Activated naive CD4-positive, alpha-beta T cell treated with anti-CD3 and anti-CD28 coated beads for 36 hours (primary cell): Measurements from ENCODE around the gene ASB14. TPM values are rescaled to one million over a fixed set of nuclear protein-coding genes. Genes with fewer than 3 reads are reported as not detected.

ENCODE experiments used
- CTCF ChIA-PET: fragments of 350-600 bp; sonication (Branson Sonifier 250); formaldehyde crosslinking; loops from one replicate; lab custom pipeline; 2021; ENCODE audit warnings: antibody characterized with exemption; lab: Charles Lee
- DNase-seq: peaks from one replicate; pipeline ENCODE4 v3.0.0-alpha.2; 2020
- H3K27ac Mint-ChIP-seq: one replicate; pipeline ENCODE4 v1.8.0; 2021; ENCODE audit warnings: mild to moderate bottlenecking, mixed read lengths
- H3K27me3 Mint-ChIP-seq: one replicate; pipeline ENCODE4 v1.8.0; 2021; ENCODE audit warnings: low read depth, mixed read lengths
- H3K36me3 Mint-ChIP-seq: one replicate; pipeline ENCODE4 v1.8.0; 2021; ENCODE audit warnings: low read depth, mixed read lengths
- H3K4me1 Mint-ChIP-seq: one replicate; pipeline ENCODE4 v1.8.0; 2021; ENCODE audit warnings: low read depth, mixed read lengths
- H3K4me3 Mint-ChIP-seq: one replicate; pipeline ENCODE4 v1.8.0; 2021; ENCODE audit warnings: mild to moderate bottlenecking, moderate library complexity, mixed read lengths
- H3K9me3 Mint-ChIP-seq: one replicate; pipeline ENCODE4 v1.8.0; 2021; ENCODE audit warnings: mixed read lengths
- intact Hi-C: fragments of 100-400 bp; cut with micrococcal nuclease; formaldehyde crosslinking; loops from one replicate; pipeline ENCODE4 v1.15.1; 2023
- total RNA-seq, 2 experiments: library from RNA; stranded (reverse); gene quantifications; one replicate each; pipeline ENCODE4 v1.2.3, GENCODE V29; 2021

ASB14 gene
- total RNA-seq, 2 experiments from 2014 or later, result not detected

DNA sequence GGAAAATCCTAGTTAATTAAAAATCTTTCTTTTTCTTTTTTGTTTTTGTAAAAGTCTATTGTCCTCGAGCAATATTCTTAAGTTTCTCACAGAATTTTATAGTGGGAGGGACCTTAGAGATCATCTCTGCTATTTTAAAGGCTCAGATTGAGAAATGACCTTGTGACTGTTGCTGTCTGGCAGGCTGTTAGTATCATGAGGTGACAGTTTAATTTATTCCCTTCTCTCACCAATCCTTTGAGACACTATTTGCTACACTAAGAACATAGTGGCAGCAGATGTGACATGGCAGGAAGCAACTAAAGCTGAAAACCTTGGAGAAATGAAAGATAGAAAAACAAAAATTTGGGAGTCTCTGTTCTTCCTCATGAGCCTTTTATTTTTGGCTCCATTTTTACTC lies 40.1 kb downstream of the ASB14 start:
- CTCF ChIA-PET, result interaction anchor here (0.6 kb wide), 1 partner anchor 592 kb away, joined by 3 read pairs; no protein-coding TSS in a partner anchor
- H3K9me3 Mint-ChIP-seq, result no peaks in the 10 kb centered on the region
- DNase-seq, result no peak
- peaks cover 11% of the 10 kb centered on the region for H3K36me3 Mint-ChIP-seq
- H3K4me3 Mint-ChIP-seq, result no peak overlapping the region
- intact Hi-C loops, result no loop called here
- no peaks in the 10 kb centered on the region for H3K27me3 Mint-ChIP-seq
- no peak overlapping the region for H3K27ac Mint-ChIP-seq
- no peaks in the 10 kb centered on the region for H3K4me1 Mint-ChIP-seq

DNA sequence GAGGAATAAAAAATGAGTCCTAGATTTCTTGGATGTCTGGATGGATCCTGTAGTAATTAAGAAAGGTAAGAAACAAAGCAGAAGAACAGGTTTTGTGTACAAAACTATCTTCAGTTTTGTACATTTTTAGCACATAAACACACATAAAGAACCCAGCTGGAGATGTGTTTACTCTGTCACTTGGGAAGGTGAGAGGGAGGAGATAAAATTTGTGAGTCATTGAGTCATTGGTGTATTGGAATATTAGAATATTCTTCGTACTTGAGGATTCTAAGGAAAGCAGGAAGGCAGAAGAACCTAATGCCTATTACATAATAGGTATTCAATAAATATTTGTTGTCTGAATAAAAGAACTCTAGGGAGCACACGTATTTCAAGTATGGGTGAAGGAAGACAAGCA lies 47.5 kb downstream of the ASB14 start:
- H3K27ac Mint-ChIP-seq, result no peak overlapping the region
- CTCF ChIA-PET, result interaction anchor here (1.0 kb wide), 1 partner anchor 17 kb away, joined by 4 read pairs; no protein-coding TSS in a partner anchor
- H3K4me3 Mint-ChIP-seq, result no peak overlapping the region
- H3K36me3 Mint-ChIP-seq, result peaks cover 16% of the 10 kb centered on the region
- intact Hi-C loops, result no loop called here
- no peaks in the 10 kb centered on the region for H3K9me3 Mint-ChIP-seq
- H3K4me1 Mint-ChIP-seq, result no peaks in the 10 kb centered on the region
- no peaks in the 10 kb centered on the region for H3K27me3 Mint-ChIP-seq
- DNase-seq, result no peak

DNA sequence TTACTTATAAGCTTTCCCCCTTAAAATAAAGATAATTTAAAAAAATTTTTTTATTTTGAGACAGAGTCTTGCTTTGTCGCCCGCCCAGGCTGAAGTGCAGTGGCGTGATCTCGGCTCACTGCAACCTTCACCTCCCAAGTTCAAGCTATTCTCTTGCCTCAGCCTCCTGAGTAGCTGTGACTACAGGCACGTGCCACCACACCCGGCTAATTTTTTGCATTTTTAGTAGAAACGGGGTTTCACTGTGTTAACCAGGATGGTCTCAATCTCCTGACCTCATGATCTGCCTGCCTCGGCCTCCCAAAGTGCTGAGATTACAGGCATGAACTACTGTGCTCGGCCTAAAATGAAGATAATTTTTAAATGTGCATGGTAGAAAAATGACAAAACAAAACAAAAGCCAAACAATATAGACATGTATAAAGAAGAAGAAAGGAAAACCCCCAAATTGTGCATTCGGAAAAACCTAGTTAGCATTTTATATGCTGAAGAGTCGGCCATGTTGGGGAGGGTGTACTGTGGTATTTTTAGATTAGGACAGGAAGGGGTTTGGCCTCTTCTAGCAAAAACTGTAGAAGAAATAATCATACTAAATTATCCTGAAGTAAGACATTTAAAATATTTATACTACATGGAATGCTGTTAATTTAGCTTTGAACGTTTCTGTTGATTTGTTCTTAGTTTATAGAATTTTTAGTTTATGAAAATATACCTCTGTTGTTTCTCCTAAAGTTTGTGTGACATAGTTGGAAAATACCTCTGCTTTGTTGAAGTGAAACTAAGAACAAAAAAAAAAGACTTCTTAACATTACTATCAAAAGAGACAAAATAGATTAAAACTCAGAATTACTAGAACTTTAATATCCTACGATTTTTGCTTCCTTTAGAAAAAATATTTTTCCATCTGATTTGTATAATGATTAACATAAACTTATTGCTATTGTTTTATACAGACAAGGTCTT lies 57.6 kb downstream of the ASB14 start:
- peaks cover 15% of the 10 kb centered on the region for H3K36me3 Mint-ChIP-seq
- H3K9me3 Mint-ChIP-seq, result no peaks in the 10 kb centered on the region
- no peak for DNase-seq
- intact Hi-C loops, result no loop called here
- H3K4me3 Mint-ChIP-seq, result no peak overlapping the region
- no peak overlapping the region for H3K27ac Mint-ChIP-seq
- peaks cover 14% of the 10 kb centered on the region for H3K4me1 Mint-ChIP-seq
- H3K27me3 Mint-ChIP-seq, result no peaks in the 10 kb centered on the region
- CTCF ChIA-PET, result interaction anchor here (0.9 kb wide), 1 partner anchor 47 kb away, joined by 3 read pairs; no protein-coding TSS in a partner anchor

DNA sequence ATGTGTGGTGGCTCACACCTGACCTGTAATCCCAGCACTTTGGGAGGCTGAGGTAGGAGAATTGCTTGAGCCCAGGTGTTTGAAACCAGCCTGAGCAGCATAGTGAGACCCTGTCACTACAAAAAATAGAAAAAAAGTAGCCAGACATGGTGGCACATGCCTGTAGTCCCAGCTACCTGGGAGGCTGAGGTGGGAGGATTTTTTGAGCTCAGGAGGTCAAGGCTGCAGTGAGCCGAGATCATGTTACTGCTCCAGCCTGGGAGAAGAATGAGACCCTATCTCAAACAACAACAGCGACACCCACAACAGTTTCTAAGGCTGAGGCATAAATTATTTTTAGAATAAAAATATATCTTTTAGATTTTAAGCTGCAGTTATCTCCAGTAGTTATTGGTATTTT lies 58.7 kb downstream of the ASB14 start:
- CTCF ChIA-PET, result no interaction called here
- no peak for DNase-seq
- H3K4me1 Mint-ChIP-seq, result peaks cover 24% of the 10 kb centered on the region
- H3K36me3 Mint-ChIP-seq, result peaks cover 8% of the 10 kb centered on the region
- intact Hi-C loops, result no loop called here
- no peaks in the 10 kb centered on the region for H3K27me3 Mint-ChIP-seq
- no peak overlapping the region for H3K27ac Mint-ChIP-seq
- H3K9me3 Mint-ChIP-seq, result no peaks in the 10 kb centered on the region
- no peak overlapping the region for H3K4me3 Mint-ChIP-seq

DNA sequence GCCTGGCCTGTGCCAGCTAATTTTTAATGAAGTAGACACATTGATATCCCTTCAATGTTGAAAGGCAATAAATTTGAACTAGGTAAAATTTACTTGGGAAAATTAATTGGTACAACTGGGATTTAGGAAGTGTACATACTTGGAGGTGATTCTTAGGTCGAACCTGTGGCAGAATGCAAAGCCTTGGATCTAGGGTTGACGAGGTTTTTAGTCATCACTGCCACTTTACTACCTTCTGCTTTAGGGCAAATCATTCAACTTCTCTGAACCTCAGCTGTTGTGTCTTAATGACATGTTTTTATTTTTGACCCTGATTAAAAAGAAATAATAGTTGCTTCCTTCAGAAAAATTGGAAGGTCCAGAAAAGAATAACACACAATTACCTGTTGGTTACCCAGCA lies 62.5 kb downstream of the ASB14 start:
- CTCF ChIA-PET, result no interaction called here
- no peak for DNase-seq
- Mint-ChIP-seq H3K9me3 (no peaks in the 10 kb centered on the region), H3K4me3 (no peak overlapping the region), H3K27me3 (no peaks in the 10 kb centered on the region), H3K4me1 (peaks cover 31% of the 10 kb centered on the region), H3K36me3 (no peaks in the 10 kb centered on the region), H3K27ac (no peak overlapping the region)
- intact Hi-C loops, result no loop called here

DNA sequence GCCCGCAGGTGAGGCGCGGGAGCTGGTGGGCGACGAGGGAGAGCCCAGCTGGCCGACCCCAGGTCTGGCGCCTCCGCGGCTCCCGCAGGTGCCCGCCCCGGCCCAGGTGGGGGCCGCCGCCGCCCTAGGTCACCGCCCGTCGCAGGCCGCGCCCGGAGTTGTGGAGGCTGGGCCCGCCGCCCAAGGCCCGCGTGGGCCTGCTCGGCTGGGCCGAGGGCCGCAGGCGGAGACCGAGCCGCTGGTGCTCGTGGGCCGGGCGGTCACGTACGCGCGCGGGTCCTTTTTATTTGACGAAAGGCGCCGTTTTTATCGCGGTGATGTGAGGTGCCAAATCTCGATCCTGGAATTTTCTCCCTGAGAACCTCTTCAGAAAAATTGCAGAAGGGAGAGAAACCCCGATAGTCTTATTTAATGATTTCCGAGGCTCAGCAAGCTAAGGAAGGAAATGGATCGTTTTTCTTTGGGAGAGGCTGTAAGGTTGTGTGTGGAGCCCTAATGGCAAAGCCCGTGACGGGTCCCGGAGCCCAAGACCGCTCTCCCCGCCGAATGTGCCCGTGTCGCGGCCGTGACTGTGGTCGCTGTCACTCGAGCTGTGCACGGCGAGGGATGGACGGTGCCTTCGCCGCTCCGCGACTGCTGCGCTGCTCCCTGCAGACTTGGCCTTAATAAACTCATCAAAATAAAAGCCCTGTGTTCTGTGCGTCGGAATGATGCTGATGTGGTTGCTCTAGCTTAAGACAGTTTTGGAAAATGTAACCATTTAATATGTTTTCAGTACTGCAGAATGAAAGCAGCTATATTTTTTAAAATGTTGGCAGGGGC lies 64.3 kb downstream of the ASB14 start:
- H3K36me3 Mint-ChIP-seq, result no peaks in the 10 kb centered on the region
- H3K27ac Mint-ChIP-seq, result peak overlapping the region; percentile 61
- intact Hi-C loops, result loop anchor here (1.0 to 5.0 kb wide), 11 partner anchors 58 to 671 kb away; partner anchors contain the start of genes ARF4, CCDC66, DENND6A and PDE12
- CTCF ChIA-PET, result interaction anchor here (0.6 to 3.0 kb wide), 5 partner anchors 17 to 887 kb away, joined by 3 to 10 read pairs (median 4); no protein-coding TSS in a partner anchor
- peak; percentile 62 for DNase-seq
- no peaks in the 10 kb centered on the region for H3K27me3 Mint-ChIP-seq
- no peaks in the 10 kb centered on the region for H3K9me3 Mint-ChIP-seq
- H3K4me1 Mint-ChIP-seq, result peaks cover 27% of the 10 kb centered on the region
- peak overlapping the region; percentile 88 for H3K4me3 Mint-ChIP-seq

DNA sequence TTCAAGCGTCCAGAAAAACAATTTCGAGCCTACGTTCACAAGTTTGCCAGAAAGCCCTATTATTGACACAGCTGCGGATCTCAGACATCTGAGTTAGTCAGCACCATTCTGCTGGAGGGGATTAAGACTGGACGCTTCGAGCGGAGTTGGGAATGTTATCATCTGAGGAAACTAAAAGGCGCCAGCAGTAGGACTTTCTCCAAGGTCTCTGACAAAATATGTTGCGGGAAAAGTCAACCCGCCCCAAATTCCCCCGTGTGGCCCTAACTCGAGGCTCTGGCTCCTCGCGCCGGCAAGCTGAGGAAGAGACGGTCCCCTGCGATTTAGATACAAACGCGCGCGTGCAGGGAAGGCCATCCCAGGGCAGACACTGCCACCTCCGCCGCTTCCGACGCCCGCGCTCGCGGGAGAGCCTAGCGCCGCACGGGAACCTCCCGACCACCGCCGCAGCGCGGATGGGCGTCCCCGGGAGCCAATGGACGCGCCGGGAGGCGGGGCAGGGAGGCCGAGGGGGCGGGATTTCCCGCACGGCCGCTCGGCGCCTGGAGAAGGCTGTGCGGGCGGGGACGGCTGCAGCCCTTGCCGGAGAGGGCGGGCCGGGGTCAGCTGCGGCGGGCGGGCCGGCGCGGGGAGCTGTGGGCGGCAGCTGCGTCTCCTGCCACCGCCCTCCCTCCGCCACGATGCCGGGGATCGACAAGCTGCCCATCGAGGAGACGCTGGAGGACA lies 65.1 kb downstream of the ASB14 start, which contains the start of gene APPL1:
Gene APPL1 (plus strand): TSS at position 526 of the 726 bp plus-strand sequence. CDS start 155 bp downstream, at position 681.
- Mint-ChIP-seq H3K4me1 (peaks cover 26% of the 10 kb centered on the region), H3K4me3 (peak within 1 kb of the TSS; percentile 88), H3K27me3 (no peaks in the 10 kb centered on the region), H3K36me3 (no peaks in the 10 kb centered on the region), H3K9me3 (no peaks in the 10 kb centered on the region), H3K27ac (peak within 1 kb of the TSS; percentile 63)
- CTCF ChIA-PET, result interaction anchor here (3.0 kb wide), 1 partner anchor 57 kb away, joined by 10 read pairs; no protein-coding TSS in a partner anchor
- DNase-seq, result peak; percentile 93
- intact Hi-C loops, result loop anchor here (1.0 to 5.0 kb wide), 10 partner anchors 57 to 670 kb away; partner anchors contain the start of genes ARF4, CCDC66, DENND6A and PDE12

DNA sequence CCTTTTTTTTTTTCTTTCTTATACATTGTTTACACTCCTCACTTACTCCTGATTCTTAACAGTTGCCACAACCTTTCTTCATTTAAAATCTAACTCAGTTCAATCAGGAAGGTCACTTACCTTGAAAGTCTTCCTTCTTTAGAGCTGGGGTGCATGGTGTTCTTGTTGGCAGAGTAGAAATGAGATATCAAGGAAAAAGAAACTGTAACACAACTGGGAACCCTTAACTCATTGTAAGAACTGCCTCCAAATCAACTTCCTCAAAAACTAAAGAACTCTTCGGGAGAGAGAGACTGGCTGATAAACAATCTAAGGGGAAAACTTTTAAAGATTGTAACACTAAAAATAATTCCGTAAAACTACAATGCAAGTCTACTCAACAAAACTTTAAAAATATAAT lies 66.3 kb downstream of the ASB14 start:
- no peaks in the 10 kb centered on the region for H3K27me3 Mint-ChIP-seq
- CTCF ChIA-PET, result interaction anchor here (3.0 kb wide), 1 partner anchor 56 kb away, joined by 10 read pairs; no protein-coding TSS in a partner anchor
- peaks cover 23% of the 10 kb centered on the region for H3K4me1 Mint-ChIP-seq
- no peak overlapping the region for H3K4me3 Mint-ChIP-seq
- no peaks in the 10 kb centered on the region for H3K36me3 Mint-ChIP-seq
- DNase-seq, result no peak
- intact Hi-C loops, result loop anchor here (5.0 kb wide), 6 partner anchors 124 to 669 kb away; partner anchors contain the start of genes CCDC66, DENND6A and TASOR
- H3K9me3 Mint-ChIP-seq, result no peaks in the 10 kb centered on the region
- H3K27ac Mint-ChIP-seq, result no peak overlapping the region

DNA sequence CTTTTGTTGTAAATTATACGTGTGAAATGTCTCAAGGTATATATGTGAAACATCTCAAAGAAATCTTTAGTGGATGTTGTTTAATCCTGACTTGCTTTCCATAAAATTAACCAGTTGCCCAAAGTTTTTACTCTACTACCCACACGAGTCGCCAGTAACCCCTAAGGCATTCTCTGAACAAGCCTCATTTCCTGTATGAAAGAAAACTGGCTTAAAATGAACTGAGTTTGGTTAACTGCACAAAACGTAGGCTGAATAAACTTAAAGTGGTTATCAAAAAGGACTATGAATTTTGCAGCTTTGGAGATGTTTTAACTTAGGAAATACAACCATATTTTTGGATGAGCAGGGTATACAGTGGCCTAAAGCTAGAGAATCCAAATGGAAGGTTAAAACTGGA lies 67.6 kb downstream of the ASB14 start:
- no peak for DNase-seq
- no peaks in the 10 kb centered on the region for H3K36me3 Mint-ChIP-seq
- H3K27me3 Mint-ChIP-seq, result no peaks in the 10 kb centered on the region
- intact Hi-C loops, result loop anchor here (5.0 kb wide), 6 partner anchors 123 to 668 kb away; partner anchors contain the start of genes CCDC66, DENND6A and TASOR
- H3K9me3 Mint-ChIP-seq, result no peaks in the 10 kb centered on the region
- CTCF ChIA-PET, result interaction anchor here (0.5 to 0.9 kb wide), 2 partner anchors 72 to 423 kb away, joined by 3 read pairs; partner anchors contain the start of gene ARHGEF3
- peaks cover 20% of the 10 kb centered on the region for H3K4me1 Mint-ChIP-seq
- no peak overlapping the region for H3K27ac Mint-ChIP-seq
- H3K4me3 Mint-ChIP-seq, result no peak overlapping the region

DNA sequence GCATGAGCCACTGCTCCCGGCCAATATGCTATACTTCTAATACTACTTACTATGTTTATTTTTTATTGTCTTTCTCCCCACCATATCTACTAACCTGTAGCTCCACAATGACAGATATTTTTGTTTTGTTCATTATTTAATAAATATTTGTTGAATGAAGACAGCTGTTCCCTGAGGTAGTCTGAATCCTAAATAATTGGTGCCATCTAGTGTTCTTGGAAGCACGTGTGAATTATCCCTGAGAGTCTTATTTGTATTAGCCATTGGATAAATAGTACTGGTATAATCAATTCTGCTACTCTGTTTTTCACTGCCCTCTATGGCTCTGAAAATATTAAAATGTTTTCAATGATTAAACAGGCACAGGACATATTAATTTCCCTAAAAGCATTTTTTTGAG lies 70.6 kb downstream of the ASB14 start:
- CTCF ChIA-PET, result interaction anchor here (1.5 kb wide), 1 partner anchor 123 kb away, joined by 3 read pairs; no protein-coding TSS in a partner anchor
- no peaks in the 10 kb centered on the region for H3K9me3 Mint-ChIP-seq
- H3K27me3 Mint-ChIP-seq, result no peaks in the 10 kb centered on the region
- intact Hi-C loops, result no loop called here
- H3K4me3 Mint-ChIP-seq, result no peak overlapping the region
- H3K36me3 Mint-ChIP-seq, result no peaks in the 10 kb centered on the region
- H3K27ac Mint-ChIP-seq, result no peak overlapping the region
- no peak for DNase-seq
- peaks cover 6% of the 10 kb centered on the region for H3K4me1 Mint-ChIP-seq
